Measurements from ENCODE around the gene ALG2.

Gene ALG2

DNA sequence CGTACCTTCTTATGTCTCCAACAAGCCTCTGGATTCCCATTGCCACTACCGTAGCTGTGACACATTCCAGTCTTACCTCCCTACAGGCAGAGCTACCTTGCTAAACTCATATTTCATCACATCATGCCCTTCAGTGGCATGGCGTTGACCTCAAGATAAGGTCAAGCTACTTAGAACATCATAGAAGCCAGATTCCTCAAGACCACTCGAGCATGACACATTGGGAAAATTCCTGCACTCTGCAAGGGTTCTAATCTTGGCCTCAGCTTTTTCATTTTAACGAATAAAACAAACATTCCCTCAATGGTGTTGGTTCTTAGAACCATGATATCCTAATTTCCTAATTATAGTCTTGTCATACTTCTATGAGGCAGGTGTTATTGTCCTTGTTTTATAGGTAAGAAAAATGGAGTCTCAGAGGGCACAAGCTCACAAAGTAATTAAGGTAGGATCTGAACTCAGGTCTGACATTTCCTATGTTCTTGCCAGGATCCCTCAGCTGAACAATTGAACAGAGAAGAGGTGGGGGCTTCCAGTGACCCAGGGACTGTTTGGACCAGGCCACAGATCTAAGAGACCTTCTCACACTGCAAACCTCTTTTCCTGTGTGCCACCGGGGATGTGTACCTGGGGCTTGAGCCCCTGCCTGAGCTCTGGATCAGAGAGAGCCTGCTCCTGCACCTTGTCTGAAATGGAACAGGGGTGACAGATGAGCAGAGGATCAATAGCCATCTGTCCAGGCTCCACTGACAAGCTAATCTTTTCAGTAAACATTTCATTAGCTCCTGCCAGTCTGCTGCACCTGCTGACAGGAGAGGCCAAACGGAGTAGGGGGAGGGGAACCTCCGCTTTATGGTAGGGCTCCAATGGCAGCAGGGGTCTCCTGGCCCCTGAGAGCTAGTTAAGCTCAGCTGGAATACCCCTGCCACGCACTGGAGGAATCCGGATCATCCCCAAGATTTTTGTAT is 49.3 kb downstream of the ALG2 start:
- no peak for DNase-seq (ENCODE audit: low spot score)

DNA sequence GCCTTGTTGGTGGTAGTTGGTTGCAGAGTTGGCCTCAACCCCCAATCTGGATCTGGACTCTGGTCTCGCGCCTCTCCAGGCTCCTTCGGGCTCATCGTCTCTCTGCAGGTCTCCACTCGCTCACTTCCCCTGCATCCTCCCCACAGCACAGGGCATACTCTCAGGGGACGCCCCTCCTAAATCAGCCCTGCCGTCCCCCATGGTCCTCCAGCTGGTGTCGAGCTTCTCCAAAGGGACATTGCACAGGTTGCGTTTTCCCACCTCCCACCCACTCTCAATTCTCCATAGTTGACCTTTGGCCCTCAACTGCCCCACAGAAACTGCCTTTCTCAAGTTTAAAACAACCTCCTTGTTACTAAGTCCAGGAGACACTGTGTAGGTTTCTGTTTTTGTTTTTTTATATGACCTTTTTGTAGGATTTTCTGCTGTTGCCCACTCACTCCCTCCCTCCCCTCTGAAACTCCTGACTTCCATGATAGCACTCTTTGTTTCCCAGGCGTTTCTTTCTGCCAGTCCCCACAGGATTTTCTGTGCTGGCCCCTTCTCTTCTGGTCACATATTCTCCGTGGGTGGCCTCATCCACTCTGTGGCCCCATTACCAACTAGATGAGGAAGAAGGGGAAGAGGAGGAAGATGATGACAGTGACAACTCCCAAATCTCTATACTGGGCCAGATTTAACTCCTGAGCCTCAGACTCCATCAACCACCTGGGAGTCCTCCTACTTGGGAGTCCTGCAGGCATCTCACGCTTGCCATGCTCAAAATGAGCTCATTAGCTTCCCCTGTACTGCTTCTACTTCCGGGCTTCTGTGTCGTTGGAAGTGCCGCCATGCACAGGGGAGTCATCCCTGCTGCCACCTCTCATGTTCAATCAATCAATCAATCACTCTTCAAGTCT is 50.3 kb downstream of the ALG2 start:
- no peak for DNase-seq (ENCODE audit: low spot score)

DNA sequence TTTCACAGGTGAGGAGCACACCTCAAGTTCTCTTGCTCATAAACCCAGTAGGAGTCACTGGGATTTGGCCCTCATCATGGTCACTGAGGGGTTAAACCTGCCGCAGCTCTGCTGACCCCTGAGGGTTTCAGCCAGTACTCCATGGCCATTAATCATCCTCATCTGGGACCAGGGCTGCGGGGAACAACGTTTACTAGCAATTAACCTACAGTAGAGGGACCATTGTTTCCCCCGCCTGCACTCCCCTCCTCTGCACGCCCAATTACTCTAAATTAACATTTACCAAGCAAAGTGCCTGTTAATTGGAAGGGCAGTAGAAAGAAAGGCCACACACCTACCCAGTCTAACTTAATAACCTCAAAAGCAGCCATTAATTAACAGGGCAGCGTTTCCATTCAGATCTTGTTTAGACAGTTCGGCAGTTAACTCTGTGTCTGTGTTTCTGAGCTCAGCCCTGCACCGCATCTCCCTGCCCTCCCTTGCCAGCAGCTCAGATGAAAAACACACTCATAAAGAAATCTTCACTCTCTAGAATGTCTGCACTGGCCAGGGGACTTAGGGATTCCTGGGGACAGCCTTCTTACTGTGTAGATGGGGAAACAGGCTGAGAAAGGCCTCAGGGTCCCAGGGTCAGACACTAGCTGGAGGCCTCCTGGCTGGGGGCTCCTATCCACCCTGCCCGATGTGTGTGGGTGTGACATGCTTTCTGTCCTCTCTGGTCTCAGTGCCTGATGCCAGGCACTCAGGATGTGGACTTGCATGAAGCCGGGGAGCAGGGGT is 51.6 kb downstream of the ALG2 start:
- DNase-seq (ENCODE audit: low spot score), result no peak

DNA sequence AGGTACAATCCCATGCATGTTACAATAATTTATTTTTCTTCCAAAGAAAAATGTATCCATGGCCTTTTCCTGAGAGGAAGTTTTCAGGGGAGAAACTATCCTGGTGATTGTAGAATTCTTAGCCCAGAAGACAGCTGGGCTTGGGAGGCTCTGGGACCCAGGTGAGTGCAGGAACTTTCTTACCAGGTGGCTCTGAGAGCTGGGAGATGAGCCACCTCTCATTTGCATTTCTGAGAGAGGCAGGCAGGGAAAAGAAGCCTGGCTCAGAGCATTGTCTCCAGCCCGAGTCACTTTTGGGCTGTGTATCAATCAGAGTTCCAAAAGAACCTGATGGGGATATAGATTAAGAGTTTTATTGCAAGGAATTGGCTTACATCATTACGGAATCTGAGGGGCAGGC is 52.7 kb downstream of the ALG2 start:
- DNase-seq (ENCODE audit: low spot score), result no peak

DNA sequence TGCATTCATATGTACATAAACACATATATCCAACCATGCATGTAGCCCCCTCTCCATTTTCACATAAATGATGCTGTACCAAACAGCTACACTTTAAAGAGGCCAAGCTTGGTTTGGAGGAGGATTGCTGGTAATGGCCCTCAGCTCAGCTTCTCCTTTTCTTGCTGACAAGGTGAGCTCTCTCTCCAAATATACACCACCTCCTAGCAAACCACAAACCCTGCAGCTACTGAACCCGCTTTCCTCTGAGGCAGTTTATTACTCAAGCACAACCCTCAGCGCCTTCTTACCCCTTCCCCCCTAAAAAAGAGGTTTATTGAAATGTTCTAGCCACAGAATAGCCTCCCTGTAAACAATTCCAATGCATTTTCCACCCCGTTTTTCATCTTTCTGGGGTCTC is 54.0 kb downstream of the ALG2 start:
- no peak for DNase-seq (ENCODE audit: low spot score)

DNA sequence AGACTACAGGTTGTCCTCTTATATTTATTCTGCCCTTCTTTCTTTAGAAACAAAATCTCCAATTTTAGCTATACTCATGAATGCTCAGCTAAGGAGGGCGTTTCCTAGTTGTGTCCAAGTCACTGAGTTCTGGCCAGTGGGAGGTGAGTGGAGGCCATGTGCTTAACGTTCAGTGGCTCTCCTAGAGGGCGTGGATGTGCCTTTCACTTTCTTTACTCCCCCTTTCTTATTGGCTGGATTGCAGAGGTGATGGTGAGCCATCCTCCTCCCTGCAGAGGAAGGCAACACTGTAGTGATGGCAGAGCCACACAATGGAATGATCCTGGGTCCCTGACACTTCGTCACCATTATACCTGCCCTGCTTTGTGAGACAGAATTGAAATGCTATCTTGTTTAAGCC is 54.6 kb downstream of the ALG2 start:
- no peak for DNase-seq (ENCODE audit: low spot score)
